ENCODE data around the gene ANKDD1A. TPM values are rescaled to one million over a fixed set of nuclear protein-coding genes. Genes with fewer than 3 reads are reported as not detected.

Gene ANKDD1A
- total RNA-seq, 1 experiment from 2014 or later: 6.8 TPM

GRCh38 chr15:64916365-64916764, 4.7 kb downstream of the ANKDD1A start:
- no peaks in the 10 kb centered on the region for H3K4me1 ChIP-seq (ENCODE audit: control insufficient read depth, insufficient read depth, low read length)
- intact Hi-C loops (cut with micrococcal nuclease; ENCODE audit: unreplicated experiment): no loop called here
- no peaks in the 10 kb centered on the region for H3K9me3 ChIP-seq (ENCODE audit: control insufficient read depth, insufficient read depth, low read depth, low read length)
- no peaks in the 10 kb centered on the region; the same call in 1 of the 2 replicates for H3K36me3 ChIP-seq (ENCODE audit: control insufficient read depth, insufficient read depth, low read length)
- ATAC-seq (no peak), DNase-seq (ENCODE audit: low read depth, low spot score) (no peak)
- POLR2A ChIA-PET: no interaction called here
- no peak overlapping the region for H3K27ac ChIP-seq (ENCODE audit: low read length)
- no peaks in the 10 kb centered on the region for H3K27me3 ChIP-seq (ENCODE audit: control insufficient read depth, insufficient read depth, low read length)
- CTCF ChIA-PET: interaction anchor here (0.7 kb wide), 1 partner anchor 483 kb away, joined by 3 read pairs; no protein-coding TSS in a partner anchor
- no peak for TF ChIP-seq REST (IDR thresholded peaks at IDR 0.05; ENCODE audit: insufficient read depth in 1 of 2, low read depth in 2 of 2, low read length in 1 of 2)
- TF ChIP-seq CTCF (IDR thresholded peaks at IDR 0.05): no peak
- no peak for TF ChIP-seq POLR2AphosphoS5 (IDR thresholded peaks at IDR 0.05; ENCODE audit: low read depth, low read length)
- no peak for TF ChIP-seq SIN3A (IDR thresholded peaks at IDR 0.05; ENCODE audit: borderline replicate concordance, insufficient read depth, low read depth, low read length)
- TF ChIP-seq TCF7L2 (IDR thresholded peaks at IDR 0.05; ENCODE audit: low read depth, low read length): no peak
- no TSS peak for BruUV-seq (replicated peaks)
- H3K4me3 ChIP-seq (ENCODE audit: low read depth in 2 of 2, low read length in 2 of 2): no peak overlapping the region
- in situ Hi-C loops (cut with HindIII; ENCODE audit: low pct_unique_long_range_greater_than_20kb, low sequenced_read_pairs): no loop called here

- Histone ChIP-seq H3K4me1 (ENCODE audit: control insufficient read depth, insufficient read depth, low read length) (no peaks in the 10 kb centered on the region), H3K36me3 (ENCODE audit: control insufficient read depth, insufficient read depth, low read length) (no peaks in the 10 kb centered on the region), H3K9me3 (ENCODE audit: control insufficient read depth, insufficient read depth, low read depth, low read length) (no peaks in the 10 kb centered on the region), H3K4me3 (ENCODE audit: low read depth in 2 of 2, low read length in 2 of 2) (no peak overlapping the region), H3K27ac (ENCODE audit: low read length) (no peak overlapping the region), H3K27me3 (ENCODE audit: control insufficient read depth, insufficient read depth, low read length) (no peaks in the 10 kb centered on the region)
- BruUV-seq (replicated peaks): no TSS peak
- intact Hi-C loops (cut with micrococcal nuclease; ENCODE audit: unreplicated experiment): no loop called here
- CTCF ChIA-PET: no interaction called here
- no peak for ATAC-seq
- POLR2A ChIA-PET: no interaction called here
- TF ChIP-seq REST (IDR thresholded peaks at IDR 0.05; ENCODE audit: insufficient read depth in 1 of 2, low read depth in 2 of 2, low read length in 1 of 2) (no peak), TCF7L2 (IDR thresholded peaks at IDR 0.05; ENCODE audit: low read depth, low read length) (no peak), CTCF (IDR thresholded peaks at IDR 0.05) (no peak), SIN3A (IDR thresholded peaks at IDR 0.05; ENCODE audit: borderline replicate concordance, insufficient read depth, low read depth, low read length) (no peak), POLR2AphosphoS5 (IDR thresholded peaks at IDR 0.05; ENCODE audit: low read depth, low read length) (no peak)
- in situ Hi-C loops (cut with HindIII; ENCODE audit: low pct_unique_long_range_greater_than_20kb, low sequenced_read_pairs): no loop called here
- no peak for DNase-seq (ENCODE audit: low read depth, low spot score)
Measured at GRCh38 chr15:64917211-64917610, 5.5 kb downstream of the ANKDD1A start.

Data from Panc1 (cell line).